H9 (cell line): Measurements from ENCODE around the gene EPHA4. TPM values are rescaled to one million over a fixed set of nuclear protein-coding genes. Genes with fewer than 3 reads are reported as not detected.

Source experiments
- DNase-seq: peaks from one replicate; pipeline ENCODE4 v3.0.0-alpha.2; 2017
- H2AFZ ChIP-seq: one replicate; pipeline ENCODE4 v1.6.1; 2013; ENCODE audit warnings: mild to moderate bottlenecking, low read length, control low read depth, moderate library complexity
- H2AK5ac ChIP-seq: 2 replicates; pipeline ENCODE4 v1.6.1; 2013; ENCODE audit warnings: low read length, control low read depth, mixed read lengths; ENCODE audit not compliant: insufficient read length
- H2BK120ac ChIP-seq: one replicate; pipeline ENCODE4 v1.6.1; 2013; ENCODE audit warnings: low read depth, mild to moderate bottlenecking, low read length, control low read depth, inconsistent platforms; ENCODE audit not compliant: poor library complexity, severe bottlenecking
- H2BK12ac ChIP-seq: 2 replicates; pipeline ENCODE4 v1.6.1; 2013; ENCODE audit warnings: low read length, control low read depth, mixed read lengths, low read depth; ENCODE audit not compliant: insufficient read length
- H2BK15ac ChIP-seq: 2 replicates; pipeline ENCODE4 v1.6.1; 2013; ENCODE audit warnings: low read depth, low read length, control low read depth
- H2BK20ac ChIP-seq: one replicate; pipeline ENCODE4 v1.6.1; 2013; ENCODE audit warnings: low read depth, mild to moderate bottlenecking, low read length, control low read depth, inconsistent platforms; ENCODE audit not compliant: poor library complexity, severe bottlenecking
- H2BK5ac ChIP-seq: 2 replicates; pipeline ENCODE4 v1.6.1; 2013; ENCODE audit warnings: low read length, control low read depth, mixed read lengths; ENCODE audit not compliant: insufficient read length
- H3K14ac ChIP-seq: 2 replicates; pipeline ENCODE4 v1.6.1; 2013; ENCODE audit warnings: low read length, control low read depth; ENCODE audit not compliant: insufficient read depth
- H3K18ac ChIP-seq: 2 replicates; pipeline ENCODE4 v1.6.1; 2013; ENCODE audit warnings: low read depth, mild to moderate bottlenecking, mixed read lengths, low read length, control low read depth; ENCODE audit not compliant: insufficient read length
- H3K23ac ChIP-seq: 2 replicates; pipeline ENCODE4 v1.6.1; 2013; ENCODE audit warnings: low read length, control low read depth, mixed read lengths, low read depth; ENCODE audit not compliant: insufficient read length
- H3K23me2 ChIP-seq: 2 replicates; pipeline ENCODE4 v1.6.1; 2013; ENCODE audit warnings: low read depth, mild to moderate bottlenecking, mixed read lengths, low read length, control low read depth; ENCODE audit not compliant: insufficient read length, poor library complexity, severe bottlenecking
- H3K27ac ChIP-seq: 2 replicates; pipeline ENCODE4 v1.5.1; 2013; ENCODE audit warnings: low read length, control low read depth, mixed read lengths, low read depth; ENCODE audit not compliant: insufficient read length
- H3K27me3 ChIP-seq: 2 replicates; pipeline ENCODE4 v1.6.1; 2013; ENCODE audit warnings: low read length, control low read depth, inconsistent platforms; ENCODE audit not compliant: insufficient read depth
- H3K4ac ChIP-seq: 2 replicates; pipeline ENCODE4 v1.6.1; 2013; ENCODE audit warnings: low read depth, mild to moderate bottlenecking, control low read depth, inconsistent platforms, low read length, moderate library complexity
- H3K4me1 ChIP-seq: 2 replicates; pipeline ENCODE4 v1.6.1; 2013; ENCODE audit warnings: low read length, control low read depth, inconsistent platforms; ENCODE audit not compliant: insufficient read depth
- H3K4me2 ChIP-seq: 2 replicates; pipeline ENCODE4 v1.6.1; 2013; ENCODE audit warnings: low read length, control low read depth, mixed read lengths; ENCODE audit not compliant: insufficient read length, insufficient read depth
- H3K56ac ChIP-seq: 2 replicates; pipeline ENCODE4 v1.6.1; 2013; ENCODE audit warnings: low read depth, mild to moderate bottlenecking, mixed read lengths, low read length, control low read depth; ENCODE audit not compliant: insufficient read length
- H3K79me1 ChIP-seq: 2 replicates; pipeline ENCODE4 v1.6.1; 2013; ENCODE audit warnings: low read depth, mild to moderate bottlenecking, moderate library complexity, low read length, control low read depth, inconsistent platforms; ENCODE audit not compliant: insufficient read depth, poor library complexity, severe bottlenecking
- H3K79me2 ChIP-seq: 2 replicates; pipeline ENCODE4 v1.6.1; 2013; ENCODE audit warnings: low read length, control low read depth, inconsistent platforms; ENCODE audit not compliant: insufficient read depth
- H3K9ac ChIP-seq: 2 replicates; pipeline ENCODE4 v1.6.1; 2013; ENCODE audit warnings: low read length, control low read depth, mixed read lengths; ENCODE audit not compliant: insufficient read length; ENCODE audit errors: extremely low read depth
- H3K9me3 ChIP-seq: one replicate; pipeline ENCODE4 v1.6.1; 2013; ENCODE audit warnings: low read depth, low read length, inconsistent platforms; ENCODE audit not compliant: control insufficient read depth
- H3T11ph ChIP-seq: one replicate; pipeline ENCODE4 v1.6.1; 2013; ENCODE audit warnings: mild to moderate bottlenecking, low read length, control low read depth, inconsistent platforms
- H4K20me1 ChIP-seq: one replicate; pipeline ENCODE4 v1.6.1; 2013; ENCODE audit not compliant: control insufficient read depth, insufficient read length, insufficient read depth
- H4K5ac ChIP-seq: 2 replicates; pipeline ENCODE4 v1.6.1; 2013; ENCODE audit warnings: low read depth, mild to moderate bottlenecking, mixed read lengths, low read length, control low read depth; ENCODE audit not compliant: insufficient read length
- H4K8ac ChIP-seq: replicated peaks from 2 replicates; pipeline ENCODE4 v1.6.1; 2013; ENCODE audit warnings: low read length, control low read depth, mixed read lengths, low read depth; ENCODE audit not compliant: insufficient read length
- H4K91ac ChIP-seq: 2 replicates; pipeline ENCODE4 v1.6.1; 2013; ENCODE audit warnings: low read depth, mild to moderate bottlenecking, moderate library complexity, mixed read lengths, low read length, control low read depth; ENCODE audit not compliant: insufficient read length
- H3K27ac Mint-ChIP-seq, 3 experiments: 2 replicates in 2 of 3; 3 replicates in 1 of 3; pipeline ENCODE4 v1.8.0; 2020 to 2021; ENCODE audit warnings: mixed read lengths in 3 of 3, mild to moderate bottlenecking in 1 of 3, moderate library complexity in 1 of 3
- H3K27me3 Mint-ChIP-seq: 2 replicates; pipeline ENCODE4 v1.8.0; 2021; ENCODE audit warnings: low read depth, mild to moderate bottlenecking, moderate library complexity, mixed read lengths
- H3K36me3 Mint-ChIP-seq, 3 experiments: 2 replicates in 2 of 3; 3 replicates in 1 of 3; pipeline ENCODE4 v1.8.0; 2020 to 2021; ENCODE audit warnings: low read depth in 3 of 3, mixed read lengths in 3 of 3; ENCODE audit not compliant: insufficient read depth in 1 of 3
- H3K4me1 Mint-ChIP-seq, 2 experiments: 2 replicates each; pipeline ENCODE4 v1.8.0; 2020; ENCODE audit warnings: mixed read lengths in 2 of 2
- H3K4me3 Mint-ChIP-seq, 2 experiments: 2 replicates in 1 of 2; 3 replicates in 1 of 2; pipeline ENCODE4 v1.8.0; 2020 to 2021; ENCODE audit warnings: mild to moderate bottlenecking in 2 of 2, mixed read lengths in 2 of 2, moderate library complexity in 1 of 2
- H3K9me3 Mint-ChIP-seq, 2 experiments: 2 replicates in 1 of 2; 3 replicates in 1 of 2; pipeline ENCODE4 v1.8.0; 2020; ENCODE audit warnings: mild to moderate bottlenecking in 2 of 2, mixed read lengths in 2 of 2, moderate library complexity in 1 of 2
- CTCF ChIP-seq: fragments of 200-600 bp; sonication (generic); conservative IDR thresholded peaks from 3 replicates; pipeline ENCODE4 v1.8.0; 2021; ENCODE audit warnings: antibody characterized with exemption, mild to moderate bottlenecking
- WGBS: extraction: QIAGEN DNeasy Blood & Tissue Kit; methylation state at CpG from one replicate; pipeline ENCODE4 v1.1.7; 2013; ENCODE audit warnings: missing lambda C conversion rate, low lambda C conversion rate, mixed read lengths; ENCODE audit not compliant: insufficient read length; ENCODE audit errors: extremely low coverage; 5-methylcytosine and 5-hydroxymethylcytosine counted together
- total RNA-seq: library from RNA; stranded (reverse); gene quantifications from 2 replicates; pipeline ENCODE4 v1.2.1, GENCODE V29; 2021

The EPHA4 gene
- total RNA-seq, 1 experiment from 2014 or later = 25.1 TPM

- Histone ChIP-seq H3K4me1 (no peaks in the 10 kb centered on the region), H3K79me2 (no peaks in the 10 kb centered on the region), H3K23ac (no peak overlapping the region), H2BK120ac (no peak overlapping the region), H3K79me1 (no peaks in the 10 kb centered on the region), H2BK5ac (no peak overlapping the region), H3K18ac (no peak overlapping the region), H2AFZ (no peak overlapping the region), H3K14ac (no peak overlapping the region), H2BK12ac (no peak overlapping the region), H4K5ac (no peak overlapping the region), H3K27ac (no peak overlapping the region), H3K4ac (no peak overlapping the region), H3K23me2 (no peaks in the 10 kb centered on the region), H4K91ac (no peak overlapping the region), H3T11ph (no peak overlapping the region), H3K9ac (no peak overlapping the region), H3K56ac (no peak overlapping the region), H3K4me2 (no peak overlapping the region), H3K9me3 (no peaks in the 10 kb centered on the region), H2AK5ac (no peak overlapping the region), H2BK15ac (no peak overlapping the region), H3K27me3 (no peaks in the 10 kb centered on the region), H2BK20ac (no peak overlapping the region), H4K20me1 (no peaks in the 10 kb centered on the region), H4K8ac (no peak overlapping the region)
- peaks cover 0 to 3% of the 10 kb centered on the region in 2 experiments; a peak in 1 of 5 replicates for H3K9me3 Mint-ChIP-seq
- H3K27me3 Mint-ChIP-seq = peaks cover 2% of the 10 kb centered on the region; the same call in 1 of the 2 replicates
- TF ChIP-seq CTCF = no peak
- H3K4me1 Mint-ChIP-seq = peaks cover 20 to 27% of the 10 kb centered on the region in 2 experiments
- H3K27ac Mint-ChIP-seq = no peak overlapping the region
- H3K36me3 Mint-ChIP-seq = peaks cover 13 to 47% (median 23%) of the 10 kb centered on the region in 3 experiments; a peak in 6 of 7 replicates
- WGBS = no CpG with 5 or more reads among the region's 2 CpGs
- DNase-seq = no peak
- H3K4me3 Mint-ChIP-seq = no peak overlapping the region
Observed at GRCh38 chr2:221444106-221444505, 128.0 kb downstream of the EPHA4 start.
